Parathyroid adenoma (tissue), 2 donors: ENCODE results near the gene RETREG1.

Experiments used
- H2AFZ ChIP-seq: fragments of 300-600 bp; sonication (generic); one replicate; pipeline ENCODE4 v1.7.0; 2017; ENCODE audit warnings: antibody characterized with exemption, mild to moderate bottlenecking
- H3K27ac ChIP-seq: fragments of 300-600 bp; sonication (generic); one replicate; pipeline ENCODE4 v1.7.0; 2017
- H3K27me3 ChIP-seq: fragments of 300-600 bp; sonication (generic); one replicate; pipeline ENCODE4 v1.7.0; 2017; ENCODE audit warnings: low read length; ENCODE audit not compliant: control insufficient read depth, insufficient read depth
- H3K36me3 ChIP-seq: fragments of 300-600 bp; sonication (generic); one replicate; pipeline ENCODE4 v1.7.0; 2017; ENCODE audit warnings: low read length; ENCODE audit not compliant: control insufficient read depth, insufficient read depth
- H3K4me1 ChIP-seq: fragments of 300-600 bp; sonication (generic); one replicate; pipeline ENCODE4 v1.7.0; 2017; ENCODE audit warnings: control low read depth
- H3K4me2 ChIP-seq: fragments of 300-600 bp; sonication (generic); one replicate; pipeline ENCODE4 v1.7.0; 2017; ENCODE audit warnings: low read length
- H3K4me3 ChIP-seq: fragments of 300-600 bp; sonication (generic); one replicate; pipeline ENCODE4 v1.7.0; 2017; ENCODE audit warnings: low read depth, low read length
- H3K79me2 ChIP-seq: fragments of 300-600 bp; sonication (generic); one replicate; pipeline ENCODE4 v1.7.0; 2017; ENCODE audit warnings: control low read depth
- H3K9ac ChIP-seq: fragments of 300-600 bp; sonication (generic); one replicate; pipeline ENCODE4 v1.7.0; 2017; ENCODE audit warnings: mild to moderate bottlenecking
- H3K9me3 ChIP-seq: fragments of 300-600 bp; sonication (generic); one replicate; pipeline ENCODE4 v1.7.0; 2017; ENCODE audit warnings: low read length; ENCODE audit not compliant: control insufficient read depth
- TF ChIP-seq, protein P1 (sequence below): fragments of 300-600 bp; sonication (generic); IDR thresholded peaks from one replicate; pipeline ENCODE4 v1.7.0; 2017; ENCODE audit warnings: antibody characterized with exemption, mild to moderate bottlenecking
- donor health status: primary hyperparathyroidism.

The RETREG1 gene

DNA sequence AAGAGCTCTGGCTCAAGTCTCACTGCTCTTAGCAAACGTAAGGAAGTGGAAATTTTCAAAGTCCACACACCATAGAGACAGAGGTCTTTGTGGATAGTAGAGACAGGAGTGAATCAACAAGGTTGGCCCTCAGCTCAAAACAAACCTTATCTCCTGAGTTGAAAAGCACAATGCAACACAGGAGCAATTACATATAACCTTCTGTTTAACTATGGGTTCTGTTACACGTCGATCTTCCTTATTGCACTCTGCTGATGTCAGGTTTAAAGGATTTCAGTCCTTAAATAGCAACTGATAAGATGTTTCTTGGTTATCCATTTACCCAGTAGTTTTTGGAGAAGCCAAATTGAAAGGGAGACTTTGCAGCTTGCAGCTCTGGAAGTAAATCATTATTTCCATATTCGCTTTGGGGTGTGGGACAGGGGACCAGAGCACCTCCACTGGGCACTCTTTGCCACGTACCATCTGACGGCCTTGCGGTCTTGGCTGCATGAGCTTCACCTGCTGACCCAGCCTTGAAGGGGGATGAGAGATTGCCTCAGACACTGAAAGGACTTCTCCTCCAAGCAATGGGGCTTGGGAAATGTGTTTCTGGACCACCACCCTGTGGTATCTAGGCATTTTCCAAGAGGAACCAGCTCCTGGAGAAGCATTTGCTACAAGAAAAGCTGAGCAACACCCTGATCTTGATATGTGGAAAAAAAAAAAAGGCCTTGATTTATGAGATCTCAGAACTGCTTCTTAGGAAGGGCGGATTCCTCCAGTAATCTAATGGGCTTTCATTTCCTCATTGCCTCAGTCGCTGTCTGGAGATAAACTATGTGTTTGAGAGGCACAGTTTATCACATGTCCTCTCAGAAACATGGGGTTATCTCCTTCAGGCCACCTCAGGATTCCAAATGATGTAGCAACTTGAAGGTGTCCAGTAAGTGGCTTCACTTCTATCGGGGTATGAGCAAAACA, 95.0 kb downstream of the RETREG1 start:
- H2AFZ ChIP-seq: no peak overlapping the region

GRCh38 chr5:16520841-16521240, 96.0 kb downstream of the RETREG1 start:
- Histone ChIP-seq H2AFZ (no peak overlapping the region), H3K79me2 (peaks cover 24% of the 10 kb centered on the region), H3K4me1 (no peaks in the 10 kb centered on the region), H3K4me3 (no peak overlapping the region), H3K9me3 (no peaks in the 10 kb centered on the region), H3K27ac (no peak overlapping the region), H3K27me3 (no peaks in the 10 kb centered on the region), H3K9ac (no peak overlapping the region), H3K4me2 (no peak overlapping the region), H3K36me3 (no peaks in the 10 kb centered on the region)
- TF ChIP-seq, protein P1, sequence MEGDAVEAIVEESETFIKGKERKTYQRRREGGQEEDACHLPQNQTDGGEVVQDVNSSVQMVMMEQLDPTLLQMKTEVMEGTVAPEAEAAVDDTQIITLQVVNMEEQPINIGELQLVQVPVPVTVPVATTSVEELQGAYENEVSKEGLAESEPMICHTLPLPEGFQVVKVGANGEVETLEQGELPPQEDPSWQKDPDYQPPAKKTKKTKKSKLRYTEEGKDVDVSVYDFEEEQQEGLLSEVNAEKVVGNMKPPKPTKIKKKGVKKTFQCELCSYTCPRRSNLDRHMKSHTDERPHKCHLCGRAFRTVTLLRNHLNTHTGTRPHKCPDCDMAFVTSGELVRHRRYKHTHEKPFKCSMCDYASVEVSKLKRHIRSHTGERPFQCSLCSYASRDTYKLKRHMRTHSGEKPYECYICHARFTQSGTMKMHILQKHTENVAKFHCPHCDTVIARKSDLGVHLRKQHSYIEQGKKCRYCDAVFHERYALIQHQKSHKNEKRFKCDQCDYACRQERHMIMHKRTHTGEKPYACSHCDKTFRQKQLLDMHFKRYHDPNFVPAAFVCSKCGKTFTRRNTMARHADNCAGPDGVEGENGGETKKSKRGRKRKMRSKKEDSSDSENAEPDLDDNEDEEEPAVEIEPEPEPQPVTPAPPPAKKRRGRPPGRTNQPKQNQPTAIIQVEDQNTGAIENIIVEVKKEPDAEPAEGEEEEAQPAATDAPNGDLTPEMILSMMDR: no peak

More for the DNA sequence above, 95.0 kb downstream of the RETREG1 start:
- no peaks in the 10 kb centered on the region for H3K36me3 ChIP-seq
- H3K4me3 ChIP-seq: no peak overlapping the region
- no peak overlapping the region for H3K27ac ChIP-seq
- no peak overlapping the region for H3K4me2 ChIP-seq
- TF ChIP-seq, protein P1: no peak
- no peaks in the 10 kb centered on the region for H3K27me3 ChIP-seq
- H3K9ac ChIP-seq: no peak overlapping the region
- no peaks in the 10 kb centered on the region for H3K9me3 ChIP-seq
- H3K4me1 ChIP-seq: no peaks in the 10 kb centered on the region
- H3K79me2 ChIP-seq: peaks cover 24% of the 10 kb centered on the region

- H3K4me2 ChIP-seq: no peak overlapping the region
- H3K79me2 ChIP-seq: peaks cover 15% of the 10 kb centered on the region
- TF ChIP-seq, protein P1: no peak
- H2AFZ ChIP-seq: no peak overlapping the region
- H3K27me3 ChIP-seq: no peaks in the 10 kb centered on the region
- H3K9me3 ChIP-seq: no peaks in the 10 kb centered on the region
- no peak overlapping the region for H3K27ac ChIP-seq
- no peak overlapping the region for H3K4me3 ChIP-seq
- no peak overlapping the region for H3K9ac ChIP-seq
- no peaks in the 10 kb centered on the region for H3K36me3 ChIP-seq
- H3K4me1 ChIP-seq: no peaks in the 10 kb centered on the region
These were observed 97.4 kb downstream of the RETREG1 start for GRCh38 chr5:16519435-16519834.

DNA sequence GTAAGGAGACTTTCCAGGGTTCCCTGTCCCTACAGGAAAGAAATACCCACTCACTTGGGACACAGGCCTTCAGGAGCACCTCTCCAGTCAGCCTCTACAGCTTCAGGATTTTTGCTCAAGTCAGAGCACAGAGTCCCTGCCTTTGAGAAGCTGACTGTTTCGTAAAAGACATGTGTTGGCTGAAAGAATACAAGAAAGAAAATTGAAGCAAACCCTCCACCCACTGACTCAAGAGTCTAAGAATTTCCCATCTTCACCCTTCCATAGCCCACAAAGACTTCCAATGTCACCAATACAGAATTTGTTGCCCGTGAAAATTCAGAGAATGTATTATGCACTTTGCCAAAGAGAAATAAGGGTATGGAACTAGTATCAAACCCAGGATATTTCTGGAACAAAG, 98.2 kb downstream of the RETREG1 start:
- Histone ChIP-seq H3K36me3 (no peaks in the 10 kb centered on the region), H3K27me3 (no peaks in the 10 kb centered on the region), H3K27ac (no peak overlapping the region), H3K79me2 (peaks cover 8% of the 10 kb centered on the region), H3K4me1 (no peaks in the 10 kb centered on the region), H2AFZ (no peak overlapping the region), H3K4me3 (no peak overlapping the region), H3K4me2 (no peak overlapping the region), H3K9me3 (no peaks in the 10 kb centered on the region), H3K9ac (no peak overlapping the region)
- TF ChIP-seq, protein P1: no peak
